ENCODE measurements around the gene SAG. TPM values are rescaled to one million over a fixed set of nuclear protein-coding genes. Genes with fewer than 3 reads are reported as not detected.

SAG gene
- total RNA-seq, 4 donors from 2014 or later = not detected

DNA sequence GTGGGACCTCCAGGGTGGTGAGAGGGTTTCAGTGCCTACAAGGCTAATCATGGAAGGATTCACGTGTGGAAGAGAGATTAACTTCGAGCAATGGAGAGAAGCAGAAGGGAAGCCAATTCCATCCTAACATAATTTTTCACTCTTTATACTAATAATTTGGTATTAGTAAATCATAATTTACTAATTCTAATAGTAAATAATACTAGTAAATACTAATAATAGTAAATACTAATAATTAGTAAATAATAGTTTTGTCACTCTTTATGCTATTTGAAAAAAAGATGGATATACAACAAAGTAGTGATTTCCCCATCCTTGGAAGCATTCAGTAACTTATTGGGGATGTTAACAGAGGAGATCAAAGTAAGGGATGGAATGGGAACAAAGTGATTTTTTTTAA is 6.4 kb upstream of the SAG start:
- no peaks in the 10 kb centered on the region for H3K27me3 ChIP-seq
- DNase-seq = no peak
- H3K4me1 ChIP-seq = peaks cover 0 to 7% (median 0%) of the 10 kb centered on the region in 4 donors
- no peak for TF ChIP-seq POLR2A (IDR thresholded peaks at IDR 0.05)
- TF ChIP-seq POLR2AphosphoS5 (IDR thresholded peaks at IDR 0.05) = no peak
- TF ChIP-seq CTCF (IDR thresholded peaks at IDR 0.05) = no peak
- no peak for TF ChIP-seq EP300 (IDR thresholded peaks at IDR 0.05; ENCODE audit: low read depth)
- H3K9me3 ChIP-seq = no peaks in the 10 kb centered on the region
- peaks cover 0 to under 1% (median under 1%) of the 10 kb centered on the region in 4 donors for H3K36me3 ChIP-seq
- intact Hi-C loops (cut with DNase I; ENCODE audit: low total_unique reads) = no loop called here
- whole genome bisulfite sequencing, 2 donors (ENCODE audit: low coverage in 1 of 2) = 94% methylated on average over 2 of the region's 2 CpGs
- no peak overlapping the region for H3K4me3 ChIP-seq
- no peak overlapping the region for H3K27ac ChIP-seq
- in situ Hi-C loops (cut with MboI; ENCODE audit: low pct_ligation_motif_present in 1 of 4, low pct_unique_long_range_greater_than_20kb in 1 of 4, low sequenced_read_pairs in 3 of 4) = no loop called here

DNA sequence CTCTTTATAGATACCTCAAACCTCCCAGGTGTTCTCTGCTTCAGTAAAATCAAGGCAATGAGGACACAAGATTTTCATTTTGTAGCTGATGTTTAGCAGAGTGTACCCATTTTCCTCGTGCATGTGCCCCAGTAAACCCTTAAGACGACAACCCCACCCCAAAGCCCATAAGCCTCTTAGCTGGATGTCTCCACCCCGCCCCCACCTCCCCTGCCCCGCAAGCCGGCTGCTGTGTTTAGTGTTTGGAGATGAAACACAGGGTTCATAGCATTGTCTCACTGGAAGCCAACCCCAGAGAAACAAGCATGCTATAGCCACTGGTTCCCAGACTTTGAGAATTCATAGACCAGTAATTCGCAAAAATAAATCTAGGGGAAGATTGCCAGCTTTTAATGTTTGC is 5.8 kb upstream of the SAG start:
- in situ Hi-C loops (cut with MboI; ENCODE audit: low pct_ligation_motif_present in 1 of 4, low pct_unique_long_range_greater_than_20kb in 1 of 4, low sequenced_read_pairs in 3 of 4) (no loop called here), intact Hi-C loops (cut with DNase I; ENCODE audit: low total_unique reads) (no loop called here)
- no peak for TF ChIP-seq CTCF (IDR thresholded peaks at IDR 0.05)
- no peak for TF ChIP-seq POLR2AphosphoS5 (IDR thresholded peaks at IDR 0.05)
- no peak for TF ChIP-seq EP300 (IDR thresholded peaks at IDR 0.05; ENCODE audit: low read depth)
- TF ChIP-seq POLR2A (IDR thresholded peaks at IDR 0.05) = no peak
- no peak overlapping the region for H3K27ac ChIP-seq
- DNase-seq = no peak
- no peaks in the 10 kb centered on the region for H3K27me3 ChIP-seq
- H3K9me3 ChIP-seq = no peaks in the 10 kb centered on the region
- H3K4me3 ChIP-seq = no peak overlapping the region
- 70 to 80% methylated on average over 1 to 6 of the region's 6 CpGs for WGBS, 2 donors (ENCODE audit: low coverage in 1 of 2)
- no peaks in the 10 kb centered on the region for H3K36me3 ChIP-seq
- peaks cover 0 to 7% (median 0%) of the 10 kb centered on the region in 4 donors for H3K4me1 ChIP-seq

- H3K4me3 ChIP-seq = no peak overlapping the region
- no peaks in the 10 kb centered on the region for H3K36me3 ChIP-seq
- no peak for DNase-seq
- in situ Hi-C loops (cut with MboI; ENCODE audit: low pct_ligation_motif_present in 1 of 4, low pct_unique_long_range_greater_than_20kb in 1 of 4, low sequenced_read_pairs in 3 of 4) (no loop called here), intact Hi-C loops (cut with DNase I; ENCODE audit: low total_unique reads) (no loop called here)
- no peaks in the 10 kb centered on the region for H3K4me1 ChIP-seq
- H3K9me3 ChIP-seq = no peaks in the 10 kb centered on the region
- H3K27me3 ChIP-seq = no peaks in the 10 kb centered on the region
- WGBS, 2 donors (ENCODE audit: low coverage in 1 of 2) = 89 to 93% methylated on average over 3 of the region's 3 CpGs
- TF ChIP-seq EP300 (IDR thresholded peaks at IDR 0.05; ENCODE audit: low read depth) (no peak), CTCF (IDR thresholded peaks at IDR 0.05) (no peak), POLR2AphosphoS5 (IDR thresholded peaks at IDR 0.05) (no peak), POLR2A (IDR thresholded peaks at IDR 0.05) (no peak)
- no peak overlapping the region for H3K27ac ChIP-seq
Observed at GRCh38 chr2:233303252-233303651, 4.4 kb upstream of the SAG start.

GRCh38 chr2:233311241-233311926 is 3.8 kb downstream of the SAG start:
- Histone ChIP-seq H3K36me3 (no peaks in the 10 kb centered on the region), H3K4me1 (no peaks in the 10 kb centered on the region), H3K4me3 (no peak overlapping the region), H3K9me3 (no peaks in the 10 kb centered on the region), H3K27ac (no peak overlapping the region), H3K27me3 (no peaks in the 10 kb centered on the region)
- TF ChIP-seq POLR2A (IDR thresholded peaks at IDR 0.05) (no peak), CTCF (IDR thresholded peaks at IDR 0.05) (no peak), POLR2AphosphoS5 (IDR thresholded peaks at IDR 0.05) (no peak), EP300 (IDR thresholded peaks at IDR 0.05; ENCODE audit: low read depth) (no peak)
- 86% methylated on average over 11 of the region's 11 CpGs; no CpG with 5 or more reads in 1 of the 2 donors for WGBS, 2 donors (ENCODE audit: low coverage in 1 of 2)
- intact Hi-C loops (cut with DNase I; ENCODE audit: low total_unique reads) = no loop called here
- DNase-seq = no peak
- in situ Hi-C loops (cut with MboI; ENCODE audit: low pct_ligation_motif_present in 1 of 4, low pct_unique_long_range_greater_than_20kb in 1 of 4, low sequenced_read_pairs in 3 of 4) = no loop called here

Measured in transverse colon (tissue), 4 donors.